Activated T-cell treated with anti-CD3 and anti-CD28 coated beads for 1 hour (primary cell): ENCODE measurements around the gene ZMYND8.

ENCODE experiments used
- DNase-seq: peaks from one replicate; pipeline ENCODE4 v3.0.0-alpha.2; 2020; ENCODE audit warnings: low read depth

Gene ZMYND8

GRCh38 chr20:47332381-47333206, 23.9 kb downstream of the ZMYND8 start:
- no peak for DNase-seq

DNA sequence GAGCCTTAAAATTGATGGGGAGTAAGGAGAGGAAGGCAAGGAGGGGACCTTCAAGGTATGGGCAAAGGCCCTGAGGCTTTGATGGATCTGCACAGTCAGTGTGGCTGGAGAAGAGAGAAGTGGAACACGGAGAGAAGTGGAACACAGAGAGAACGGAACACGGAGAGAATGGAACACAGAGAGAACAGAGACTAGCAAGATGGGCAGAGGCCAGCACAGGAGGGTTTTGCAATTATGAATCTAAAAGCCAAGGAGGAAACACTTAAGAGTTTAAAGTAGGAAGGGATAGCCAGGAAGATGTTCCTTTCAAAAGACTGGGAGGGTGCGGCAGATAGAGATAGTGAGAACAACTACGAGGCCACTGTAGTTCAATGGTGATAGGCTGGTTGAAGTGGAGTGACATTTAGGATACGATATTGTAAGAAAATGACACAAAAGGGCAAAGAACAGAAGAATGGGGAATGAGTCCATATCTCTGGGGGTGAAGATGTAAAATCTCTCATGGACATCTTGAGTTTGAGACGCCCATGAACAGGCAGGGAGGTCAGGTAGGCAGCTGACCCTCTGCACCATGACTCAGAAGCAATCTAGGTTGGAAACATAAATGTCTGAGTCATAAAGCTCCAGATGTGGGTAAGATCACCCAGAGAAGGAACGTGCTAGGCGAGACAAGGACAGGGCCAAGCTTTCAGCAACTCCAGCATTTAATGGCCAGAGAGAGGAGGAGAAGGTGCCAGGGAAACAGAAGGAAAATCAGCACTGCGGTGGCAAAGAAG, 25.4 kb downstream of the ZMYND8 start:
- DNase-seq = no peak

DNA sequence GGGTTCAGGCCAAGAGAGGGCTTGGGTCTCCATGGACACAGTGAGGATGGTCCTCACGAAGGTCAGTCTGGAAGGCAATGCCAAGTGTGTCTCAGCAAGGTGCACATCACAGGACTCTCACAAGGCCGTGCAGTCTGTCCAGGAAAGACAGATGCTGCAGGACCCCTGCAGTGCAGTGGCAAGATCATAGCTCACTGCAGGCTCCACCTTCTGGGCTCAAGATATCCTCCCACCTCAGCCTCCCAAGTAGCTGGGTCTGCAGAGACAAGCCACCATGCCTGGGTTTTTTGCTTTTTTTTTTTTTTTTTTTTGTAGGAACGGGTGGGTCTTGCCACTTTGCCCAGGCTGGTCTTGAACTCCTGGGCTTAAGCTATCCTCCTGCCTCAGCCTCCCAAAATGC, 26.4 kb downstream of the ZMYND8 start:
- DNase-seq = no peak

GRCh38 chr20:47328129-47328528, 28.4 kb downstream of the ZMYND8 start:
- DNase-seq = no peak

DNA sequence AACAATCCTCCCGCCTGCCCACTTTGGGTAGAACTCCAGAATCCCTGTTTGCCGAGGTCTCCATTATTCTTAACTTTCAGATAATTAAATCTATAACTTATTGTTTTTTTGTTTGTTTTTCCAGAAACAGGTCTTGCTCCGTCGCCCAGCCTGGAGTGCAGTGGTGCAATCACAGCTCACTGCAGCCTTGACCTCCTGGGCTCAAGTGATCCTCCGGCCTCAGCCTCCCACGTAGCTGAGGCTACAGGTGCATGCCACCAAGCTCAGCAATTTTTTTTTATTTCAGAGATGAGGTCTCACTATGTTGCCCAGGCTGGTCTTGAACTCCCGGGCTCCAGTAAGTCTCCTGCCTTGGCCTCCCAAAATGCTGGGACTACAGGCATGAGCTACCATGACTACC, 28.8 kb downstream of the ZMYND8 start:
- no peak for DNase-seq

GRCh38 chr20:47326658-47327268, 29.7 kb downstream of the ZMYND8 start:
- DNase-seq = no peak

- no peak for DNase-seq
These were observed 31.3 kb downstream of the ZMYND8 start for GRCh38 chr20:47325242-47325641.

DNA sequence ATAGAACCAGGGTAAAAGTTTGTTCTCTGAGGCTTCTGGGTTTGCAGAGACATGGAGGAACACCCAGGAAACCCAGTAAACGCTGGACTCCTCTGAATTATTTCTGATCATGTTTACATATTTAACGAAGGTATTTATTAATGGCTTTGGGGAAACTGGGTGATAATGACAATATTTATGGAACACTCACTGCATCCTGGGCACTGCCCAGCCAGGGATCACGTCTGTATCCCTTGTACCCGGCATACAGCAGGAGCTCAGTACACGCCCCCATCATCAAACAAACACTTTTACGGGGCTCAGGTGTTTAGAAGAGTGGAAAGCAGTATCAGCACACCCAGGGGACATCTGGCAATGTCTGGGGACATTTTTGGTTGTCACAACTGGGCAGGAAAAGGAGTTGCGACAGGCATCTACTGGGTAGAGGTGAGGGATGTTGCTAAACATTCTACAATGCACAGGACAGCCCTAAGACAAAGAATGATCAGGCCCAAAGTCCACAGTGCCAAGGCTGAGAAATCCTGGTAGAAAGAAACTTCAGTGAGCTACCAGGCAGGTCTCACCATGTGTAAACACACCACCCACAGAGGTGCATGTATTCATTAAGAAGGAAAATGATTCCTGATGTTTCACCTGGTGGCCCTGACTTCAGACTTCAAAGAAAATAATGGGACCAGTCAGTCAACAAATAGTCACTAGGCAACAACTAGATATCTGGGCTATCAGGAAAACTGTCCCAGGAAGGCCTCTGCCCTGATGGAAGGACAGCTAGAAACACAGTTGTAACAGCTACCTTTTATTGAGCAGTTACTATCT, 35.3 kb downstream of the ZMYND8 start:
- DNase-seq = no peak

GRCh38 chr20:47319517-47320252, 36.8 kb downstream of the ZMYND8 start:
- DNase-seq = no peak

DNA sequence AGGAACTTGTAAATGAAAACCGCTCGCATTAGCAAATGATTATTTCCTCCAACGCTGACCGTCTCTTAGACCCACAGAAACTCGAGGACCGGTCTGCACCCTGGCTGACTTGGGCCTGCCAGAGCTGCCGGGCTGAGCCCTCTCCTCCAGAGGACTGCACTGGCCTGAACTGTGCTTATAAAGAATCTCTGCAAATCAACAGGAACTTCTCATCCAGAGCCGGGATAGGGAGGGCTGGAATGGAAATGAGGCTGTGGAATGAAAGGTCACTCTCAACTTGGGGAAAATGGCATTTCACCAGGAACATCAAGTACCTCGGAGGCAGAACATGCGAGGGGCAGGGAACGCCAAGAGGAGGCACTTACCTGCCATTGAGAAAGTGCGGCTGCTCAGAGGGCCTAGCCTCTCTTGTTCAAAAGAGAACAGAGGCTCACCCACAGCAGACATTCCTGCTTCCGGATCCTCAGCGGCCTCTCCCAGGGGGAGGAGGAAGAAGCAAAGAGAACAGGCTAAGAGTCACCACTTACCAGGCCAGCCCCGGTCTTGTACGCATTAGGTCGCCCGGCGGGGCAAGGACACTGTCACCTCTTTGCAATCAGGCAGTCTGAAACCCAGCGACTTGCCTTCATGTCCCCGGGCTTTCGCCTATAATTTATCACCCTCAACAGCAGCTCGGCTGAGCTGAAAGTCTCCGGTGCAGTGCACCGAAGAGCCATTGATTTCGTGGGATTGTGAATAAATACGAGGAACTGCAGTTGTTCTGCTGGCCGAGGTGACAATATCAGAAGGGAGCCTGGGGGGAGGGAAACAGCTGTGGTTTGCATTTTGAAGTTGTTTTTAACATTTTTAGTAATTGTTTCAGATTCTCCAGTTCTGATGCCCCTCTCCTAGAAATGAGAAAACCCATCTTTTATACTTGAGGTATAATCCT, 37.6 kb downstream of the ZMYND8 start:
- DNase-seq = no peak

DNA sequence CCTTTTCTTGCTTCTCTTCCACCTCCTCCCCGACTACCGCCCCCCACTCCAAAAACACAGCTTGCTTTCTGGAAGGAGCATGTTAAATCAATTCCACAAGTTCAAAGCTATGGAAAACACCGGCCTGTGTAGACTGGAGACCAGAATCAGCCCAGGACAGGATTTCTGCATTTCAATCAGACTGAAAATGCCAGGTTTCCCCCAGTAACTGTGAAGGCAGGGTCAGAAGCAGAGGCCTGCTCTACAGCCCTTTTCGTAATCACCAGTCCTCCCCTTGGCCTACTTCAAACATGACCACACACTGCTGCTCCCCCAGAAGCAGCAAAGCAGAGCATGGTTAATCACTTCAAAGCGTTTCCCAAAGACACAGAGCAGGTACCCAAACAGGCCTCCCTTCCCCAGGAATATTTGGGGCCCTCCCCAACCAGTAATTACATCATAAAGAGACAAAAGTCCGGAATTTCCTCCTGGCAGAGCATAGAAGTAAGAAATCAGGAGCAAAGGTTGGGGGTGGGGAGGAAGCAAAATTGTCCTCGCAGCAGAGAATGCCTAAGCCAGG, 38.4 kb downstream of the ZMYND8 start:
- DNase-seq = no peak

DNA sequence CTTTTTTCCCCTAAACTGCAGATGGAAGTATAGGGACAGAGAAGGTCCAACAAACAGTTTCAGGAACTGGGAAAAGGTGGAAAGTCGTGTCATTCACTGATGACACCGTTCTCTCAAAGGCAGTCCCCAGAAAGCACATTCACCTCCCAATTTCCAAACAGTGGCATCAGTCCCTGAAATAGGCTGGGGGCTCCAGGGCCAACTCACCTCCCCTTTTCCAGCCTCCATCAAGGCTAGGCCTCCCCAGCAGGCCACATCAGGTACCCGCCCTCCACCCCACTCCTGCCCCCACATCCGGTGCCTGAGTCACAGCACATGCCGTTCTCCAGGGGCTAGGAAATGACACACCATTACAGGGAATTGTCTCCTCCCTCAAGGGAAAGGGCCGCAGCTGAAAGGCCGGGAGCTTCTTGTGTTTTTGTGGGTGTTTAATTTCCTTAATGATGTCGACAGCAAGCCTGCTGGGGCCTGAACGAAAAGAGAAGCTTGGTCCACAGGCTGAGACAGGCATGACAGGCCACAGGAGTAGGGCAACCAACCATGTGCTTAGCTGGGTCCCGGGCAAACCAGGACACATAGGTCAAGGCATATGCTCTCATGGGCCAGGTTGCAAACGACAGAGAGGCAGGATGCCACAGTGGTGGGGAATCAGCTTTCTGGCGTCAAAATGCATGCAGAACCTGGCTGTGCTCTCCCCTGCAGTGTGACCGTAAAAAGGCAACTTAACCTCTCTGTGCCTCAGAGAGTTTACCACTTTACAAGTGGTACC, 39.2 kb downstream of the ZMYND8 start:
- peak; percentile 18 for DNase-seq

GRCh38 chr20:47316776-47317126, 39.7 kb downstream of the ZMYND8 start:
- no peak for DNase-seq

DNA sequence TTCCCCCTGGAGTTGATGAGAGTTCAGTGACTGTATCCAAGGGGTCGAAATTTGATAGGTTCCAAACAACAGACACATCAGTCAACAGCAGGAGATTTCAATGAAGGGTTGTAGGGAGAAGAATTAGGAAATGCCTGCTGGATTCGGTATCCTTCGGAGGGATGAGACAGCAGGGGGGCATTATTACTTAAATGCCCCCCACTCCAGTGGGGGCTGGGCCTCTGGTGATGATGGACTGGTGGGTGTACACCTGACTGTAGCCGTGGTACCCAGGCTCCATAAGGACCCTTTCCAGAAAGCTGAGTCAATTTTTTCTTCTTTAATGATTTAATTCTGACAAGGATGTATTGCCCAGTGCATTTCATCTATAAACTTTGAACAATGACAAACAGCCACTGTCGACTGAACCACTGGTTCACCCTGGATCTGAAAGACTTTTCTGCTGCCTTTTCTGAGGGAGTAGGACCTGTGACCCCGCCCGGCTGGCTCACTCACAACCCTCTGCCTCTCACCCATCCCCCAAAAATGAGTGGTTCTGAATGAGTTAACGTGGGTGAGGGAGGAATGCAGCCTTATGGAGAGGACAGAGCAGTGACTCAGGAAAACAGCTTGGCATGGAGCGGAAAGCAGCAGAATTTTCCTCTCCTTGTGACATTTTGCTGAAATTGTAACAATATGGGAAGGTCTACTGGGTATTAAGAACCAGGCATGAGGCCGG, 41.0 kb downstream of the ZMYND8 start:
- no peak for DNase-seq

GRCh38 chr20:47314647-47315338, 41.7 kb downstream of the ZMYND8 start:
- DNase-seq = no peak

GRCh38 chr20:47311967-47312681, 44.4 kb downstream of the ZMYND8 start:
- no peak for DNase-seq

GRCh38 chr20:47311211-47311610, 45.3 kb downstream of the ZMYND8 start:
- no peak for DNase-seq
